K562 (cell line): ENCODE data around the gene FRMPD1. TPM values are rescaled to one million over a fixed set of nuclear protein-coding genes. Genes with fewer than 3 reads are reported as not detected.

Experiments
- ATAC-seq: fragments of 200-7000 bp; cut with Tn5 transposase; 3 replicates; pipeline ENCODE4 v1.9.1; 2020; ENCODE audit warnings: moderate library complexity
- BruUV-seq: library from RNA; stranded (reverse); fragments of 400-500 nt; replicated peaks from 2 replicates; lab custom pipeline; 2021; lab: Mats Ljungman, UMichigan
- CTCF ChIA-PET: fragments of 300-600 bp; formaldehyde crosslinking; extraction: SDS; loops from one replicate; lab custom pipeline; 2021; ENCODE audit warnings: low intra/inter-chr PET ratio; lab: Yijun Ruan, JAX
- POLR2A ChIA-PET: fragments of 300-600, 350-650 bp; sonication (Branson Sonifier 250); formaldehyde crosslinking; extraction: SDS; loops from one replicate; lab custom pipeline; 2021; ENCODE audit warnings: antibody characterized with exemption, inconsistent platforms; lab: Yijun Ruan, JAX
- DNase-seq, 4 experiments: peaks; one replicate each; pipeline versions ENCODE4 v3.0.0 to v3.0.0-alpha.2; 2011 to 2018; ENCODE audit warnings: low spot score in 3 of 4, mixed read lengths in 3 of 4; ENCODE audit errors: extremely low read depth in 1 of 4
- FAIRE-seq: peaks from 2 replicates; lab custom pipeline; 2011; peaks lifted over from hg19 to GRCh38; lab: Jason Lieb, UNC
- H2AFZ ChIP-seq: 2 replicates; pipeline ENCODE4 v1.6.0; 2011; ENCODE audit warnings: low read depth, low read length, control low read depth, inconsistent platforms
- H3K27ac ChIP-seq: fragments of 200-600 bp; 3 replicates; pipeline ENCODE4 v1.8.0; 2011; ENCODE audit warnings: low read depth, mild to moderate bottlenecking, control low read depth, inconsistent platforms, low read length, moderate library complexity, mixed read lengths; ENCODE audit errors: extremely low read depth
- H3K27me3 ChIP-seq, 2 experiments: fragments of 300-600 bp in 1 of 2; 2 replicates in 1 of 2; 3 replicates in 1 of 2; pipeline versions ENCODE4 v1.6.0 to v1.8.0; 2011; ENCODE audit warnings: inconsistent platforms in 2 of 2, low read length in 2 of 2, mild to moderate bottlenecking in 1 of 2, mixed read lengths in 1 of 2, moderate library complexity in 1 of 2; ENCODE audit not compliant: control insufficient read depth in 2 of 2, insufficient read depth in 2 of 2
- H3K36me3 ChIP-seq: fragments of 300-600 bp; 3 replicates; pipeline ENCODE4 v1.8.0; 2011; ENCODE audit warnings: mild to moderate bottlenecking, low read length, inconsistent platforms; ENCODE audit not compliant: control insufficient read depth, insufficient read depth
- H3K4me1 ChIP-seq, 2 experiments: fragments of 200-600 bp in 1 of 2; replicated peaks in 1 of 2; 2 replicates in 1 of 2; 3 replicates in 1 of 2; pipeline versions ENCODE4 v1.5.1 to v1.8.0; 2011; ENCODE audit warnings: inconsistent platforms in 2 of 2, low read length in 2 of 2, mild to moderate bottlenecking in 1 of 2, mixed read lengths in 1 of 2, moderate library complexity in 1 of 2; ENCODE audit not compliant: control insufficient read depth in 2 of 2, insufficient read depth in 2 of 2
- H3K4me2 ChIP-seq: 2 replicates; pipeline ENCODE4 v1.6.1; 2011; ENCODE audit warnings: low read length, control low read depth, inconsistent platforms, mixed read lengths; ENCODE audit not compliant: insufficient read depth
- H3K4me3 ChIP-seq: fragments of 200-600 bp; sonication (generic), shearing (Covaris generic); 2 replicates; pipeline ENCODE4 v1.5.1; 2016; ENCODE audit warnings: control low read depth, inconsistent platforms
- H3K79me2 ChIP-seq: fragments of 200-600 bp; 3 replicates; pipeline ENCODE4 v1.8.0; 2011; ENCODE audit warnings: low read length, inconsistent platforms; ENCODE audit not compliant: control insufficient read depth, insufficient read depth
- H3K9ac ChIP-seq, 2 experiments: 2 replicates each; pipeline versions ENCODE4 v1.6.0 to v1.6.1; 2011; ENCODE audit warnings: low read depth in 2 of 2, low read length in 2 of 2, control low read depth in 1 of 2, inconsistent platforms in 1 of 2, mild to moderate bottlenecking in 1 of 2, mixed read lengths in 1 of 2; ENCODE audit not compliant: insufficient read depth in 1 of 2
- H3K9me1 ChIP-seq: one replicate; pipeline ENCODE4 v1.6.0; 2011; ENCODE audit warnings: inconsistent platforms, mild to moderate bottlenecking, low read length, moderate library complexity; ENCODE audit not compliant: control insufficient read depth, insufficient read depth
- H3K9me3 ChIP-seq: replicated peaks from 2 replicates; pipeline ENCODE4 v1.5.1; 2011; ENCODE audit warnings: low read depth, low read length, inconsistent platforms; ENCODE audit not compliant: control insufficient read depth, insufficient read depth
- H4K20me1 ChIP-seq: replicated peaks from 2 replicates; pipeline ENCODE4 v1.6.1; 2011; ENCODE audit warnings: low read length, inconsistent platforms, mixed read lengths; ENCODE audit not compliant: control insufficient read depth, insufficient read depth
- MGA ChIP-seq: fragments of 450-650 bp; IDR thresholded peaks from 2 replicates; pipeline ENCODE4 v1.6.1; 2016; ENCODE audit warnings: mild to moderate bottlenecking, moderate library complexity
- ZNF41 ChIP-seq: fragments of 250-450 bp; sonication (Bioruptor Pico); conservative IDR thresholded peaks from 2 replicates; pipeline ENCODE4 v1.4.0; 2020; ENCODE audit warnings: mild to moderate bottlenecking
- WGBS: fragments of 100-300 bp; shearing (Covaris generic); methylation state at CpG from one replicate; pipeline ENCODE4 v1.1.6; 2016; ENCODE audit warnings: low coverage, mixed read lengths; ENCODE audit not compliant: insufficient coverage; ENCODE audit errors: missing lambda C conversion rate; 5-methylcytosine and 5-hydroxymethylcytosine counted together
- in situ Hi-C: fragments of 300-500 bp; cut with MboI; formaldehyde crosslinking; loops from 4 replicates; pipeline ENCODE4 v1.15.0; 2018; ENCODE audit warnings: inconsistent platforms, mixed read lengths
- intact Hi-C: fragments of 100-400 bp; cut with micrococcal nuclease; formaldehyde crosslinking; loops from 2 replicates; pipeline ENCODE4 v1.14.2; 2022
- polyA plus RNA-seq, 8 experiments: library from polyadenylated mRNA; depleted of rRNA in 4 of 8; stranded (reverse) in 5 of 8; unstranded in 3 of 8; fragments of >200 nt; fragmentation: Nextera tagmentation in 2 of 8; fragmentation: Illumina TruSeq in 1 of 8; extraction: Ambion mirVana in 2 of 8; extraction: Trizol in 1 of 8; gene quantifications; 2 replicates each; pipeline versions ENCODE4 v1.2.1 to v1.2.3, GENCODE V29; 2011 to 2014; ENCODE audit warnings: inconsistent platforms in 1 of 8, missing spikeins in 1 of 8
- total RNA-seq, 7 experiments: library from RNA; depleted of rRNA in 6 of 7; stranded (reverse); fragments of >200 nt in 6 of 7; fragmentation: Illumina TruSeq in 2 of 7; extraction: Trizol in 2 of 7; gene quantifications; 2 replicates each; pipeline versions ENCODE4 v1.2.1 to v1.2.3, GENCODE V29; 2011 to 2021; ENCODE audit warnings: low replicate concordance in 1 of 7
- TF ChIP-seq, protein P1 (sequence below): sonication (generic); IDR thresholded peaks from 2 replicates; pipeline ENCODE4 v1.6.1; 2016

FRMPD1 gene
- total and polyA plus RNA-seq, 9 of the 15 experiments (the other 6 are each of a cell fraction or from before 2014, with no cell fraction given), result not detected

- Histone ChIP-seq H2AFZ (no peak overlapping the region), H3K9me1 (no peaks in the 10 kb centered on the region), H3K27ac (no peak overlapping the region), H3K9ac (no peak overlapping the region), H3K36me3 (no peaks in the 10 kb centered on the region), H4K20me1 (no peaks in the 10 kb centered on the region), H3K79me2 (peaks cover 9% of the 10 kb centered on the region), H3K4me3 (no peak overlapping the region), H3K4me1 (peaks cover 8 to 11% of the 10 kb centered on the region in 2 experiments; a peak in 4 of 5 replicates), H3K9me3 (no peaks in the 10 kb centered on the region), H3K4me2 (no peak overlapping the region), H3K27me3 (no peaks in the 10 kb centered on the region)
- DNase-seq, result no peak
- CTCF ChIA-PET, result no interaction called here
- intact Hi-C loops, result no loop called here
- in situ Hi-C loops, result no loop called here
- peak; percentile 43; the same call in 1 of the 2 replicates for TF ChIP-seq MGA
- no peak for TF ChIP-seq ZNF41 (CRISPR knock-in tag)
- TF ChIP-seq, protein P1, sequence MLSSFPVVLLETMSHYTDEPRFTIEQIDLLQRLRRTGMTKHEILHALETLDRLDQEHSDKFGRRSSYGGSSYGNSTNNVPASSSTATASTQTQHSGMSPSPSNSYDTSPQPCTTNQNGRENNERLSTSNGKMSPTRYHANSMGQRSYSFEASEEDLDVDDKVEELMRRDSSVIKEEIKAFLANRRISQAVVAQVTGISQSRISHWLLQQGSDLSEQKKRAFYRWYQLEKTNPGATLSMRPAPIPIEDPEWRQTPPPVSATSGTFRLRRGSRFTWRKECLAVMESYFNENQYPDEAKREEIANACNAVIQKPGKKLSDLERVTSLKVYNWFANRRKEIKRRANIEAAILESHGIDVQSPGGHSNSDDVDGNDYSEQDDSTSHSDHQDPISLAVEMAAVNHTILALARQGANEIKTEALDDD, result peak; percentile 63; the same call in 1 of the 2 replicates
- POLR2A ChIA-PET, result interaction anchor here (1.0 kb wide), 1 partner anchor 11 kb away, joined by 3 read pairs; the partner anchor contains the start of gene DCAF10
- no TSS peak for BruUV-seq
- WGBS, result 95% methylated on average over 2 of the region's 2 CpGs
- ATAC-seq, result no peak
- FAIRE-seq, result no peak
Measured at GRCh38 chr9:37790096-37790495, 139.3 kb downstream of the FRMPD1 start.
